ENCODE data around the gene ABI3BP. TPM values are rescaled to one million over a fixed set of nuclear protein-coding genes. Genes with fewer than 3 reads are reported as not detected.

ABI3BP gene
- total RNA-seq, 1 experiment from 2014 or later, result 0.74 TPM

DNA sequence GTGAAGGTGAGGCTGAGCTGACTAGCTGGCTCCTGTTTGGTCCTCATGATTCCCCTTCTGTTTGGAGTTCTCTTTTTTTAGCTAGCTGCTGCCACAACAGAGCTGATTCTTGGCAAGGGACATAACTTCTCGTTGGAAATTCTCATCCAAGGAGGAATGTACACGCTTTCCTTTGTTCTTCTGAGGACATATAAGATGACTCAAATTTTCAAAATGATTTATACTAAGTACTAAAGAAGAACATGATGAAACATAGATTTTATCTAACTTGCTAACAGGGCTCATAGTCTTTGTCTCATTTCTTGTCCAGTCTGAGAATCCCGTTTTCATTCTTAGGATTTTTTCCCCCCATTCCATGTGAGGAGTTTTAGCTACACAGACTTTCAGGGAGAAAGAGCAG lies 286.9 kb downstream of the ABI3BP start:
- ChIA-PET POLR2A (interaction anchor here (0.6 kb wide), 1 partner anchor 867 kb away, joined by 3 read pairs; no protein-coding TSS in a partner anchor), CTCF (no interaction called here)
- Mint-ChIP-seq H3K27me3 (ENCODE audit: low read depth) (peaks cover 57% of the 10 kb centered on the region), H3K36me3 (peaks cover 5% of the 10 kb centered on the region), H3K4me1 (peaks cover 15% of the 10 kb centered on the region), H3K27ac (no peak overlapping the region), H3K4me3 (no peak overlapping the region), H3K9me3 (peaks cover 10% of the 10 kb centered on the region)
- DNase-seq (ENCODE audit: low spot score) (no peak), ATAC-seq (no peak)
- TF ChIP-seq ZNF121 (CRISPR knock-in tag; IDR thresholded peaks at IDR 0.05), result no peak
- TF ChIP-seq HMGA2 (CRISPR knock-in tag; IDR thresholded peaks at IDR 0.05), result no peak
- no peak for TF ChIP-seq SP1 (CRISPR knock-in tag; conservative IDR thresholded peaks at IDR 0.05)
- no peak for TF ChIP-seq KAT7 (CRISPR knock-in tag; IDR thresholded peaks at IDR 0.05; ENCODE audit: borderline replicate concordance)
- TF ChIP-seq ZNF317 (CRISPR knock-in tag; IDR thresholded peaks at IDR 0.05; ENCODE audit: borderline replicate concordance, low read depth), result no peak
- TF ChIP-seq NFYB (CRISPR knock-in tag; conservative IDR thresholded peaks at IDR 0.05; ENCODE audit: low read depth), result no peak

DNA sequence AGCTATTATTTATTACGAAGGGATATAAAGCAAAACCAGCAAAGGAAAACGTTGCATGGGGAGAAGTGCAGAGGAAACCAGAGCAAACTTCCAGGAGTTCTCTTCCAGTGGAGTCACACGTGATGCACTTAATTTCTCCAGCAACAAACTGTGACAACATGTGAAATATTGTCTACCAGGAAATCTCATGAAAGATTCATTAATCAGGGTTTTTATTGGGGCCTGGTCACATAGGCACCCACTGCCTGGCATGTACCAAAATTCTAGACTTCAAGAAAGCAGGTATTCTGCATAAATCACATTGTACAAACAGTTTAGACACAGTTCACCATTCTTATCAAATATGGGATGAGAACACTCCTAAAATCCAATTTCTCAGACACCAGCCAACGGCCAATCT lies 289.4 kb downstream of the ABI3BP start:
- ChIA-PET POLR2A (no interaction called here), CTCF (no interaction called here)
- H3K4me3 Mint-ChIP-seq, result no peak overlapping the region
- H3K36me3 Mint-ChIP-seq, result no peaks in the 10 kb centered on the region
- TF ChIP-seq PRDM15 (CRISPR knock-in tag; IDR thresholded peaks at IDR 0.05) (no peak), E2F1 (CRISPR knock-in tag; IDR thresholded peaks at IDR 0.05) (no peak), ZNF512 (CRISPR knock-in tag; IDR thresholded peaks at IDR 0.05; ENCODE audit: borderline replicate concordance) (no peak), ZNF138 (CRISPR knock-in tag; conservative IDR thresholded peaks at IDR 0.05) (no peak), TP53 (CRISPR knock-in tag; IDR thresholded peaks at IDR 0.05) (no peak), SMAD4 (CRISPR knock-in tag; IDR thresholded peaks at IDR 0.05) (no peak), ZBTB43 (CRISPR knock-in tag; IDR thresholded peaks at IDR 0.05) (no peak), FOXP1 (CRISPR knock-in tag; IDR thresholded peaks at IDR 0.05; ENCODE audit: borderline replicate concordance) (no peak), MYBL2 (CRISPR knock-in tag; IDR thresholded peaks at IDR 0.05) (no peak), ZNF232 (CRISPR knock-in tag; IDR thresholded peaks at IDR 0.05) (no peak), CREB1 (CRISPR knock-in tag; IDR thresholded peaks at IDR 0.05) (no peak)
- DNase-seq (ENCODE audit: low spot score) (no peak), ATAC-seq (no peak)
- H3K4me1 Mint-ChIP-seq, result peaks cover 2% of the 10 kb centered on the region
- H3K27me3 Mint-ChIP-seq (ENCODE audit: low read depth), result peaks cover 59% of the 10 kb centered on the region
- H3K27ac Mint-ChIP-seq, result no peak overlapping the region
- H3K9me3 Mint-ChIP-seq, result peaks cover 8% of the 10 kb centered on the region

- Mint-ChIP-seq H3K27ac (no peak overlapping the region), H3K9me3 (no peaks in the 10 kb centered on the region; the same call in 1 of the 2 replicates), H3K27me3 (ENCODE audit: low read depth) (peaks cover 54% of the 10 kb centered on the region), H3K36me3 (no peaks in the 10 kb centered on the region), H3K4me1 (no peaks in the 10 kb centered on the region), H3K4me3 (no peak overlapping the region)
- DNase-seq (ENCODE audit: low spot score), result no peak
- ATAC-seq, result no peak
- TF ChIP-seq AFF4 (CRISPR knock-in tag; IDR thresholded peaks at IDR 0.05; ENCODE audit: borderline replicate concordance), result no peak
- TF ChIP-seq USF2 (CRISPR knock-in tag; IDR thresholded peaks at IDR 0.05), result no peak
- ChIA-PET POLR2A (no interaction called here), CTCF (no interaction called here)
Measured at GRCh38 chr3:100702980-100703345, 290.3 kb downstream of the ABI3BP start.
